K562 (cell line): ENCODE data around the gene ADGRB3. TPM values are rescaled to one million over a fixed set of nuclear protein-coding genes. Genes with fewer than 3 reads are reported as not detected.
A peak's percentile ranks its signal among the peaks of the same experiment; 100 is the strongest.

ENCODE experiments used
- E2F3 ChIP-seq: fragments of 250-450 bp; sonication (Bioruptor Pico); IDR thresholded peaks from 2 replicates; pipeline ENCODE4 v1.4.0; 2020; ENCODE audit warnings: mild to moderate bottlenecking
- FOXK2 ChIP-seq, 2 experiments: fragments of 450-650 bp; IDR thresholded peaks in 1 of 2; conservative IDR thresholded peaks in 1 of 2; 2 replicates each; pipeline ENCODE4 v1.6.1; 2016; ENCODE audit warnings: low read depth in 2 of 2, mild to moderate bottlenecking in 1 of 2
- HDAC1 ChIP-seq, 2 experiments: fragments of 450-650 bp; IDR thresholded peaks; 2 replicates each; pipeline ENCODE4 v1.6.1; 2016 to 2017; ENCODE audit warnings: inconsistent platforms in 1 of 2, mild to moderate bottlenecking in 1 of 2, moderate library complexity in 1 of 2
- HDAC8 ChIP-seq: fragments of 450-650 bp; IDR thresholded peaks from 2 replicates; pipeline ENCODE4 v1.6.1; 2016; ENCODE audit warnings: mild to moderate bottlenecking, missing genetic modification characterization, moderate library complexity, missing compliant biosample characterization
- KLF13 ChIP-seq: fragments of 450-650 bp; IDR thresholded peaks from 2 replicates; pipeline ENCODE4 v1.6.1; 2016; ENCODE audit warnings: missing genetic modification characterization, low read depth, mild to moderate bottlenecking, missing compliant biosample characterization, moderate library complexity, borderline replicate concordance
- KLF6 ChIP-seq: fragments of 250-450 bp; sonication (Bioruptor Pico); IDR thresholded peaks from 2 replicates; pipeline ENCODE4 v1.4.0; 2020; ENCODE audit warnings: mild to moderate bottlenecking, moderate library complexity, borderline replicate concordance
- LARP7 ChIP-seq: fragments of 450-650 bp; IDR thresholded peaks from 2 replicates; pipeline ENCODE4 v1.6.1; 2016
- PURB ChIP-seq: sonication (generic); formaldehyde crosslinking; IDR thresholded peaks from 2 replicates; pipeline ENCODE4 v1.9.0; 2021; ENCODE audit warnings: low read depth, mild to moderate bottlenecking, missing genetic modification reagents
- RAD21 ChIP-seq, 2 experiments: fragments of 250-450 bp in 1 of 2; fragments of 450-650 bp in 1 of 2; sonication (Bioruptor Pico) in 1 of 2; formaldehyde crosslinking in 1 of 2; IDR thresholded peaks in 1 of 2; conservative IDR thresholded peaks in 1 of 2; 2 replicates each; pipeline versions ENCODE4 v1.4.0 to v1.8.0; 2020 to 2022; ENCODE audit warnings: mild to moderate bottlenecking in 2 of 2, moderate library complexity in 1 of 2
- SMAD3 ChIP-seq: fragments of 450-650 bp; formaldehyde crosslinking; conservative IDR thresholded peaks from 2 replicates; pipeline ENCODE4 v1.4.0; 2020; ENCODE audit warnings: mild to moderate bottlenecking
- SMARCE1 ChIP-seq: fragments of 450-650 bp; IDR thresholded peaks from 2 replicates; pipeline ENCODE4 v1.7.1; 2016; ENCODE audit warnings: mild to moderate bottlenecking
- U2AF2 ChIP-seq: fragments of 200-400 bp; formaldehyde crosslinking; optimal IDR thresholded peaks from 2 replicates; pipeline ENCODE3; 2017; ENCODE audit warnings: low read depth, mild to moderate bottlenecking, low read length
- ZFP1 ChIP-seq: fragments of 450-650 bp; formaldehyde crosslinking; IDR thresholded peaks from 2 replicates; pipeline ENCODE4 v1.4.0; 2020; ENCODE audit warnings: mild to moderate bottlenecking, mixed read lengths
- ZKSCAN1 ChIP-seq: fragments of 150-350 bp; IDR thresholded peaks from 2 replicates; pipeline ENCODE4 v1.6.1; 2016; ENCODE audit warnings: low read depth, low read length
- ZNF24 ChIP-seq: fragments of 450-650 bp; IDR thresholded peaks from 2 replicates; pipeline ENCODE4 v1.6.1; 2016
- ZNF384 ChIP-seq: IDR thresholded peaks from 2 replicates; pipeline ENCODE4 v1.6.1; 2012; ENCODE audit warnings: low read depth, low read length, improper control_type of control experiment
- ZNF644 ChIP-seq: fragments of 200-800 bp; sonication (Bioruptor generic); IDR thresholded peaks from 2 replicates; pipeline ENCODE4 v1.6.1; 2016; ENCODE audit warnings: low read depth, missing genetic modification characterization, missing compliant biosample characterization
- ZNF76 ChIP-seq: fragments of 250-450 bp; sonication (Bioruptor Pico); IDR thresholded peaks from 2 replicates; pipeline ENCODE4 v1.4.0; 2020; ENCODE audit warnings: mild to moderate bottlenecking, moderate library complexity, borderline replicate concordance
- polyA plus RNA-seq, 8 experiments: library from polyadenylated mRNA; depleted of rRNA in 4 of 8; stranded (reverse) in 5 of 8; unstranded in 3 of 8; fragments of >200 nt; fragmentation: Nextera tagmentation in 2 of 8; fragmentation: Illumina TruSeq in 1 of 8; extraction: Ambion mirVana in 2 of 8; extraction: Trizol in 1 of 8; gene quantifications; 2 replicates each; pipeline versions ENCODE4 v1.2.1 to v1.2.3, GENCODE V29; 2011 to 2014; ENCODE audit warnings: inconsistent platforms in 1 of 8, missing spikeins in 1 of 8
- total RNA-seq, 7 experiments: library from RNA; depleted of rRNA in 6 of 7; stranded (reverse); fragments of >200 nt in 6 of 7; fragmentation: Illumina TruSeq in 2 of 7; extraction: Trizol in 2 of 7; gene quantifications; 2 replicates each; pipeline versions ENCODE4 v1.2.1 to v1.2.3, GENCODE V29; 2011 to 2021; ENCODE audit warnings: low replicate concordance in 1 of 7
- TF ChIP-seq, protein P1 (sequence below), 2 experiments: fragments of 250-450 bp in 1 of 2; fragments of 450-650 bp in 1 of 2; sonication (Bioruptor Pico) in 1 of 2; IDR thresholded peaks; 2 replicates each; pipeline versions ENCODE4 v1.6.1 to v1.8.0; 2016 to 2021; ENCODE audit warnings: mild to moderate bottlenecking in 2 of 2, moderate library complexity in 2 of 2, missing compliant biosample characterization in 1 of 2, missing genetic modification characterization in 1 of 2
- TF ChIP-seq, protein P2 (sequence below): fragments of 450-650 bp; conservative IDR thresholded peaks from 2 replicates; pipeline ENCODE4 v1.6.1; 2016; ENCODE audit warnings: missing genetic modification characterization, low read depth, mild to moderate bottlenecking, control low read depth, missing compliant biosample characterization
- TF ChIP-seq, protein P3 (sequence below): fragments of 250-450 bp; sonication (Bioruptor Pico); IDR thresholded peaks from 2 replicates; pipeline ENCODE4 v1.8.0; 2022; ENCODE audit warnings: inconsistent platforms
- TF ChIP-seq, protein P4 (sequence below): fragments of 450-650 bp; IDR thresholded peaks from 2 replicates; pipeline ENCODE4 v1.6.1; 2016; ENCODE audit warnings: mild to moderate bottlenecking

ADGRB3 gene
- total and polyA plus RNA-seq, 9 of the 15 experiments (the other 6 are each of a cell fraction or from before 2014, with no cell fraction given): 0.90 to 7.8 (median 2.4) TPM

DNA sequence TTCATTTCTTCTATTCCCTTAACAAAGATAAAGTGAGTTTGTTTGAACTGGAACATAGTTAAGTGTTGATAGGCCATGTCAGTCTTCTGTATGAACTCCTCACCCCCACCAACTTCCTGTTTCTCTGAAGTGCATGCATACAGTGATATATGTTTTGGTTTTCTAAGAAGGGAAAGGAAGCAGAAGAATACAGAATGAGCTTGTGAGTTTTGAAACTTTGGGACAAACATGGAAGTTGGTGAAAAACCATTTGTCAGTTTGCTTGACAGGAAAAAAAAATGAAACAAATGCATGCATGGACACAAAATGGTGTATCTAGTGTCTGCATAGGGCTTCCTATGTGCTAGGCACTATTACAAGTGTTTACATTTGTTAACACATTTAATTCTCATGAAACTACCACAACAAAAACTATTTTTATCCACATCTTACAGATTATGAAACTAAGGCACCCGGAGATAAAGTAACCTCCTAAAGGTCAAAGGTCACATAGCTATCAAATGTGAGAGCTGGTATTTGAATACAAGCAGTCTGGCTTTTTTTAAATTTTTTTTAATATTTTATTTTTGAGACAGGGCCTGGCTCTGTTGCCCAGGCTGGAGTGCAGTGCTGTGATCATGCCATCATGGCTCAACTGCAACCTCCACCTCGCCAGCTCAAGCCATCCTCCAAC, 105.9 kb downstream of the ADGRB3 start (continued):
- peak; percentile 93 for TF ChIP-seq ZNF644 (tag)
- peak; percentile 37; the same call in 1 of the 2 replicates for TF ChIP-seq KLF13
- no peak for TF ChIP-seq LARP7
- TF ChIP-seq, protein P1, sequence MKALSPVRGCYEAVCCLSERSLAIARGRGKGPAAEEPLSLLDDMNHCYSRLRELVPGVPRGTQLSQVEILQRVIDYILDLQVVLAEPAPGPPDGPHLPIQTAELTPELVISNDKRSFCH (CRISPR knock-in tag; IDR thresholded peaks at IDR 0.05): peak; percentile 68; the same call in 1 of the 2 replicates
- TF ChIP-seq, protein P1 (tag; IDR thresholded peaks at IDR 0.05): peak; percentile 96
- TF ChIP-seq SMAD3 (CRISPR knock-in tag): no peak
- peak; percentile 70 for TF ChIP-seq SMARCE1
- TF ChIP-seq RAD21 (CRISPR knock-in tag; conservative IDR thresholded peaks at IDR 0.05 in 1 of 2, IDR thresholded peaks at IDR 0.05 in 1 of 2): peak in 1 of 2 experiments; percentile 24; a peak in 1 of 4 replicates
- TF ChIP-seq, protein P2, sequence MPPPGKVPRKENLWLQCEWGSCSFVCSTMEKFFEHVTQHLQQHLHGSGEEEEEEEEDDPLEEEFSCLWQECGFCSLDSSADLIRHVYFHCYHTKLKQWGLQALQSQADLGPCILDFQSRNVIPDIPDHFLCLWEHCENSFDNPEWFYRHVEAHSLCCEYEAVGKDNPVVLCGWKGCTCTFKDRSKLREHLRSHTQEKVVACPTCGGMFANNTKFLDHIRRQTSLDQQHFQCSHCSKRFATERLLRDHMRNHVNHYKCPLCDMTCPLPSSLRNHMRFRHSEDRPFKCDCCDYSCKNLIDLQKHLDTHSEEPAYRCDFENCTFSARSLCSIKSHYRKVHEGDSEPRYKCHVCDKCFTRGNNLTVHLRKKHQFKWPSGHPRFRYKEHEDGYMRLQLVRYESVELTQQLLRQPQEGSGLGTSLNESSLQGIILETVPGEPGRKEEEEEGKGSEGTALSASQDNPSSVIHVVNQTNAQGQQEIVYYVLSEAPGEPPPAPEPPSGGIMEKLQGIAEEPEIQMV (tag): peak; percentile 89
- TF ChIP-seq ZNF384: peak; percentile 56; the same call in 1 of the 2 replicates
- no peak for TF ChIP-seq PURB (CRISPR knock-in tag)
- peak; percentile 96 for TF ChIP-seq KLF6 (CRISPR knock-in tag)
- TF ChIP-seq FOXK2 (conservative IDR thresholded peaks at IDR 0.05 in 1 of 2, IDR thresholded peaks at IDR 0.05 in 1 of 2; ENCODE audit: low read depth in 2 of 2): peak; percentile 51 to 65; a peak in 2 of 4 replicates
- no peak for TF ChIP-seq ZKSCAN1
- peak in 1 of 2 experiments; percentile 64; a peak in 2 of 4 replicates for TF ChIP-seq HDAC1 (IDR thresholded peaks at IDR 0.05)
- peak; percentile 81; the same call in 1 of the 2 replicates for TF ChIP-seq HDAC8 (tag)
- peak; percentile 96 for TF ChIP-seq ZNF76
- no peak for TF ChIP-seq U2AF2
- peak; percentile 83; the same call in 1 of the 2 replicates for TF ChIP-seq E2F3
- TF ChIP-seq, protein P3, sequence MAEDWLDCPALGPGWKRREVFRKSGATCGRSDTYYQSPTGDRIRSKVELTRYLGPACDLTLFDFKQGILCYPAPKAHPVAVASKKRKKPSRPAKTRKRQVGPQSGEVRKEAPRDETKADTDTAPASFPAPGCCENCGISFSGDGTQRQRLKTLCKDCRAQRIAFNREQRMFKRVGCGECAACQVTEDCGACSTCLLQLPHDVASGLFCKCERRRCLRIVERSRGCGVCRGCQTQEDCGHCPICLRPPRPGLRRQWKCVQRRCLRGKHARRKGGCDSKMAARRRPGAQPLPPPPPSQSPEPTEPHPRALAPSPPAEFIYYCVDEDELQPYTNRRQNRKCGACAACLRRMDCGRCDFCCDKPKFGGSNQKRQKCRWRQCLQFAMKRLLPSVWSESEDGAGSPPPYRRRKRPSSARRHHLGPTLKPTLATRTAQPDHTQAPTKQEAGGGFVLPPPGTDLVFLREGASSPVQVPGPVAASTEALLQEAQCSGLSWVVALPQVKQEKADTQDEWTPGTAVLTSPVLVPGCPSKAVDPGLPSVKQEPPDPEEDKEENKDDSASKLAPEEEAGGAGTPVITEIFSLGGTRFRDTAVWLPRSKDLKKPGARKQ (CRISPR knock-in tag): 0 out of 2 replicates have a peak, but pooled peaks have one; percentile 43
- TF ChIP-seq ZNF24: peak; percentile 91
- TF ChIP-seq, protein P4, sequence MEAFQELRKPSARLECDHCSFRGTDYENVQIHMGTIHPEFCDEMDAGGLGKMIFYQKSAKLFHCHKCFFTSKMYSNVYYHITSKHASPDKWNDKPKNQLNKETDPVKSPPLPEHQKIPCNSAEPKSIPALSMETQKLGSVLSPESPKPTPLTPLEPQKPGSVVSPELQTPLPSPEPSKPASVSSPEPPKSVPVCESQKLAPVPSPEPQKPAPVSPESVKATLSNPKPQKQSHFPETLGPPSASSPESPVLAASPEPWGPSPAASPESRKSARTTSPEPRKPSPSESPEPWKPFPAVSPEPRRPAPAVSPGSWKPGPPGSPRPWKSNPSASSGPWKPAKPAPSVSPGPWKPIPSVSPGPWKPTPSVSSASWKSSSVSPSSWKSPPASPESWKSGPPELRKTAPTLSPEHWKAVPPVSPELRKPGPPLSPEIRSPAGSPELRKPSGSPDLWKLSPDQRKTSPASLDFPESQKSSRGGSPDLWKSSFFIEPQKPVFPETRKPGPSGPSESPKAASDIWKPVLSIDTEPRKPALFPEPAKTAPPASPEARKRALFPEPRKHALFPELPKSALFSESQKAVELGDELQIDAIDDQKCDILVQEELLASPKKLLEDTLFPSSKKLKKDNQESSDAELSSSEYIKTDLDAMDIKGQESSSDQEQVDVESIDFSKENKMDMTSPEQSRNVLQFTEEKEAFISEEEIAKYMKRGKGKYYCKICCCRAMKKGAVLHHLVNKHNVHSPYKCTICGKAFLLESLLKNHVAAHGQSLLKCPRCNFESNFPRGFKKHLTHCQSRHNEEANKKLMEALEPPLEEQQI: peak; percentile 85; the same call in 1 of the 2 replicates
- TF ChIP-seq ZFP1 (CRISPR knock-in tag): 0 out of 2 replicates have a peak, but pooled peaks have one; percentile 25
